Keratinocyte (primary cell): ENCODE results near the gene BUD23. TPM values are rescaled to one million over a fixed set of nuclear protein-coding genes. Genes with fewer than 3 reads are reported as not detected.
A peak's percentile ranks its signal among the peaks of the same experiment; 100 is the strongest.

ENCODE experiments used
- DNase-seq: peaks from one replicate; pipeline ENCODE4 v3.0.0-alpha.2; 2011; ENCODE audit warnings: low read depth, missing footprints, low spot score
- FAIRE-seq: peaks from 2 replicates; lab custom pipeline; 2011; peaks lifted over from hg19 to GRCh38; lab: Jason Lieb, UNC
- H2AFZ ChIP-seq: 2 replicates; pipeline ENCODE4 v1.6.0; 2012; ENCODE audit warnings: low read length, control low read depth, inconsistent platforms; ENCODE audit not compliant: control insufficient read depth
- H3K27ac ChIP-seq: 2 replicates; pipeline ENCODE4 v1.5.1; 2011; ENCODE audit warnings: low read length; ENCODE audit not compliant: control insufficient read depth, insufficient read depth
- H3K27me3 ChIP-seq: 3 replicates; pipeline ENCODE4 v1.6.0; 2011; ENCODE audit warnings: low read length; ENCODE audit not compliant: control insufficient read depth, insufficient read depth; ENCODE audit errors: extremely low read depth
- H3K36me3 ChIP-seq, 2 experiments: 2 replicates in 1 of 2; 3 replicates in 1 of 2; pipeline ENCODE4 v1.5.1; 2011; ENCODE audit warnings: low read length in 2 of 2, mild to moderate bottlenecking in 1 of 2; ENCODE audit not compliant: control insufficient read depth in 2 of 2, insufficient read depth in 2 of 2; ENCODE audit errors: extremely low read depth in 1 of 2
- H3K4me1 ChIP-seq: 3 replicates; pipeline ENCODE4 v1.5.1; 2011; ENCODE audit warnings: low read length; ENCODE audit not compliant: control insufficient read depth, insufficient read depth; ENCODE audit errors: extremely low read depth
- H3K4me2 ChIP-seq: 3 replicates; pipeline ENCODE4 v1.6.0; 2011; ENCODE audit warnings: low read depth, low read length; ENCODE audit not compliant: control insufficient read depth, insufficient read depth; ENCODE audit errors: extremely low read depth
- H3K4me3 ChIP-seq, 3 experiments: fragments of 200-600 bp in 1 of 3; sonication (generic) in 1 of 3; 2 replicates in 2 of 3; 3 replicates in 1 of 3; pipeline ENCODE4 v1.5.1; 2011 to 2016; ENCODE audit warnings: low read length in 3 of 3, mild to moderate bottlenecking in 3 of 3, control low read depth in 2 of 3, inconsistent platforms in 1 of 3, low read depth in 1 of 3, mixed read lengths in 1 of 3, mixed run types in 1 of 3, moderate library complexity in 1 of 3; ENCODE audit not compliant: control insufficient read depth in 2 of 3, insufficient read depth in 2 of 3; ENCODE audit errors: extremely low read depth in 1 of 3
- H3K79me2 ChIP-seq: 2 replicates; pipeline ENCODE4 v1.6.0; 2012; ENCODE audit warnings: low read length; ENCODE audit not compliant: control insufficient read depth, insufficient read depth
- H3K9ac ChIP-seq: 3 replicates; pipeline ENCODE4 v1.6.0; 2011; ENCODE audit warnings: low read length; ENCODE audit not compliant: control insufficient read depth, insufficient read depth; ENCODE audit errors: extremely low read depth
- H3K9me1 ChIP-seq: 3 replicates; pipeline ENCODE4 v1.6.0; 2011; ENCODE audit warnings: low read length; ENCODE audit not compliant: control insufficient read depth, insufficient read depth; ENCODE audit errors: extremely low read depth
- H3K9me3 ChIP-seq: 2 replicates; pipeline ENCODE4 v1.5.1; 2012; ENCODE audit warnings: low read depth, low read length; ENCODE audit not compliant: control insufficient read depth
- H4K20me1 ChIP-seq: 3 replicates; pipeline ENCODE4 v1.6.0; 2011; ENCODE audit warnings: low read length; ENCODE audit not compliant: control insufficient read depth, insufficient read depth; ENCODE audit errors: extremely low read depth
- CTCF ChIP-seq, 3 experiments: IDR thresholded peaks in 1 of 3; conservative IDR thresholded peaks in 1 of 3; optimal IDR thresholded peaks in 1 of 3; 2 replicates in 2 of 3; 3 replicates in 1 of 3; pipeline versions ENCODE3 to v1.5.1; 2011; ENCODE audit warnings: low read length in 3 of 3, mild to moderate bottlenecking in 3 of 3, moderate library complexity in 2 of 3, control low read depth in 1 of 3, inconsistent platforms in 1 of 3; ENCODE audit not compliant: insufficient read depth in 2 of 3; ENCODE audit errors: extremely low read depth in 1 of 3
- EZH2 ChIP-seq: IDR thresholded peaks from one replicate; pipeline ENCODE4 v1.6.1; 2012; ENCODE audit warnings: inconsistent platforms, mild to moderate bottlenecking, low read length, moderate library complexity
- dilution Hi-C: fragments of 300-500 bp; cut with MboI; formaldehyde crosslinking; loops from one replicate; pipeline ENCODE4 v1.7.0; 2020; ENCODE audit warnings: low sequenced_read_pairs; ENCODE audit not compliant: extremely low pct_ligation_motif_present
- polyA plus RNA-seq, 5 experiments: library from polyadenylated mRNA; depleted of rRNA in 3 of 5; stranded (reverse) in 3 of 5; stranded (forward) in 1 of 5; unstranded in 1 of 5; fragments of >200 nt; gene quantifications; 1 replicate in 1 of 5; 2 replicates in 3 of 5; 3 replicates in 1 of 5; pipeline versions ENCODE4 v1.2.1 to v1.2.3, GENCODE V29; 2011 to 2012; ENCODE audit warnings: missing spikeins in 2 of 5, low read depth in 1 of 5, low replicate concordance in 1 of 5

BUD23 gene
- polyA plus RNA-seq, 1 donor (not counting 4 experiments of a cell fraction or from before 2014, with no cell fraction given), result 72.0 TPM

GRCh38 chr7:73681031-73681430, 2.4 kb upstream of the BUD23 start:
- H2AFZ ChIP-seq, result no peak overlapping the region
- no peak overlapping the region for H3K9ac ChIP-seq
- peaks cover 4% of the 10 kb centered on the region for H3K9me1 ChIP-seq
- no peak for TF ChIP-seq CTCF (optimal IDR thresholded peaks at IDR 0.05 in 1 of 3, IDR thresholded peaks at IDR 0.05 in 1 of 3, conservative IDR thresholded peaks at IDR 0.05 in 1 of 3; ENCODE audit: extremely low read depth in 1 of 3, insufficient read depth in 2 of 3, low read length in 3 of 3)
- TF ChIP-seq EZH2, result no peak
- FAIRE-seq, result no peak
- H4K20me1 ChIP-seq, result no peaks in the 10 kb centered on the region
- peak overlapping the region; percentile 94 for H3K4me2 ChIP-seq
- no peak overlapping the region for H3K4me3 ChIP-seq
- no peak for DNase-seq
- H3K27ac ChIP-seq, result no peak overlapping the region
- no peaks in the 10 kb centered on the region for H3K27me3 ChIP-seq
- H3K4me1 ChIP-seq, result peaks cover 17% of the 10 kb centered on the region
- no peaks in the 10 kb centered on the region for H3K9me3 ChIP-seq
- peaks cover 69% of the 10 kb centered on the region for H3K79me2 ChIP-seq
- peaks cover 0 to 8% of the 10 kb centered on the region in 2 experiments for H3K36me3 ChIP-seq
- dilution Hi-C loops, result no loop called here

GRCh38 chr7:73682745-73683055, 697 bp upstream of the BUD23 start:
- Histone ChIP-seq H3K27me3 (no peaks in the 10 kb centered on the region), H3K36me3 (peaks cover 4 to 16% of the 10 kb centered on the region in 2 experiments), H2AFZ (peak overlapping the region; percentile 98), H3K9ac (peak overlapping the region; percentile 96), H3K9me1 (peaks cover 4% of the 10 kb centered on the region), H3K4me2 (peak overlapping the region; percentile 94), H3K4me1 (peaks cover 17% of the 10 kb centered on the region), H4K20me1 (no peaks in the 10 kb centered on the region), H3K27ac (peak overlapping the region; percentile 89), H3K79me2 (peaks cover 78% of the 10 kb centered on the region), H3K4me3 (peak overlapping the region; percentile 71 to 91 (median 86)), H3K9me3 (no peaks in the 10 kb centered on the region)
- dilution Hi-C loops, result no loop called here
- FAIRE-seq (no peak), DNase-seq (no peak)
- TF ChIP-seq EZH2 (no peak), CTCF (optimal IDR thresholded peaks at IDR 0.05 in 1 of 3, IDR thresholded peaks at IDR 0.05 in 1 of 3, conservative IDR thresholded peaks at IDR 0.05 in 1 of 3; ENCODE audit: extremely low read depth in 1 of 3, insufficient read depth in 2 of 3, low read length in 3 of 3) (no peak)
